Mesodermal cell (in vitro differentiated cells): ENCODE results near the gene MCRIP1.
"Not testable (repeated sequence)": the region's sequence is repeated elsewhere in the genome, so short reads cannot be mapped to it uniquely, and the experiment has no call there.

ENCODE experiments used
- H3K27ac ChIP-seq: 2 replicates; pipeline ENCODE4 v1.7.0; 2013; ENCODE audit warnings: mild to moderate bottlenecking, low read depth, low read length, moderate library complexity; ENCODE audit not compliant: severe bottlenecking
- H3K36me3 ChIP-seq: 2 replicates; pipeline ENCODE4 v1.7.1; 2013; ENCODE audit warnings: mild to moderate bottlenecking, low read length, moderate library complexity; ENCODE audit not compliant: control insufficient read depth, insufficient read depth
- H3K4me1 ChIP-seq: one replicate; pipeline ENCODE4 v1.7.1; 2013; ENCODE audit warnings: mild to moderate bottlenecking, low read length; ENCODE audit not compliant: insufficient read depth, control insufficient read depth, poor library complexity, severe bottlenecking
- H3K4me3 ChIP-seq: 2 replicates; pipeline ENCODE4 v1.7.0; 2013; ENCODE audit warnings: low read length, control low read depth, mild to moderate bottlenecking; ENCODE audit not compliant: insufficient read depth, poor library complexity, severe bottlenecking; ENCODE audit errors: extremely low read depth
- H3K9me3 ChIP-seq: 2 replicates; pipeline ENCODE4 v1.7.1; 2013; ENCODE audit warnings: mild to moderate bottlenecking, low read length, moderate library complexity; ENCODE audit not compliant: control insufficient read depth
- WGBS, 2 experiments: methylation state at CpG; one replicate each; pipeline ENCODE4 v1.1.5; 2013; ENCODE audit warnings: missing lambda C conversion rate in 2 of 2; ENCODE audit not compliant: insufficient coverage in 2 of 2; 5-methylcytosine and 5-hydroxymethylcytosine counted together

The MCRIP1 gene

GRCh38 chr17:81845881-81846742, 13.0 kb upstream of the MCRIP1 start:
- Histone ChIP-seq H3K4me1 (no peaks in the 10 kb centered on the region), H3K27ac (no peak overlapping the region), H3K9me3 (no peaks in the 10 kb centered on the region), H3K36me3 (peaks cover 79% of the 10 kb centered on the region), H3K4me3 (no peak overlapping the region)
- 94 to 95% methylated on average over 32 to 36 of the region's 38 CpGs for WGBS, 2 experiments

- 94 to 96% methylated on average over 13 of the region's 13 CpGs for WGBS, 2 experiments
Measured at GRCh38 chr17:81845361-81845760, 12.3 kb upstream of the MCRIP1 start.

GRCh38 chr17:81844887-81845286, 11.8 kb upstream of the MCRIP1 start:
- H3K4me3 ChIP-seq, result no peak overlapping the region
- no peaks in the 10 kb centered on the region for H3K9me3 ChIP-seq
- no peaks in the 10 kb centered on the region for H3K4me1 ChIP-seq
- 98% methylated on average over 11 to 12 of the region's 13 CpGs for WGBS, 2 experiments
- no peak overlapping the region for H3K27ac ChIP-seq
- peaks cover 66% of the 10 kb centered on the region for H3K36me3 ChIP-seq

More at GRCh38 chr17:81845361-81845760, 12.3 kb upstream of the MCRIP1 start:
- no peak overlapping the region for H3K4me3 ChIP-seq
- peaks cover 71% of the 10 kb centered on the region for H3K36me3 ChIP-seq
- no peaks in the 10 kb centered on the region for H3K4me1 ChIP-seq
- no peak overlapping the region for H3K27ac ChIP-seq
- no peaks in the 10 kb centered on the region for H3K9me3 ChIP-seq

- Histone ChIP-seq H3K9me3 (no peaks in the 10 kb centered on the region), H3K4me1 (no peaks in the 10 kb centered on the region), H3K4me3 (no peak overlapping the region), H3K36me3 (peaks cover 62% of the 10 kb centered on the region), H3K27ac (no peak overlapping the region)
- WGBS, 2 experiments, result 97 to 98% methylated on average over 14 of the region's 14 CpGs
Measured at GRCh38 chr17:81844327-81844851, 11.3 kb upstream of the MCRIP1 start.

GRCh38 chr17:81843713-81844326, 10.7 kb upstream of the MCRIP1 start:
- no peaks in the 10 kb centered on the region for H3K9me3 ChIP-seq
- peaks cover 4% of the 10 kb centered on the region for H3K4me1 ChIP-seq
- no peak overlapping the region for H3K4me3 ChIP-seq
- H3K36me3 ChIP-seq, result peaks cover 61% of the 10 kb centered on the region
- whole genome bisulfite sequencing, 2 experiments, result 93 to 96% methylated on average over 24 to 28 of the region's 30 CpGs
- no peak overlapping the region for H3K27ac ChIP-seq

GRCh38 chr17:81842725-81843504, 9.8 kb upstream of the MCRIP1 start:
- Histone ChIP-seq H3K4me3 (no peak overlapping the region), H3K27ac (no peak overlapping the region), H3K9me3 (no peaks in the 10 kb centered on the region), H3K36me3 (peaks cover 56% of the 10 kb centered on the region), H3K4me1 (peaks cover 4% of the 10 kb centered on the region)
- WGBS, 2 experiments, result 93 to 94% methylated on average over 19 to 21 of the region's 21 CpGs

- Histone ChIP-seq H3K27ac (no peak overlapping the region), H3K4me3 (no peak overlapping the region), H3K4me1 (peaks cover 4% of the 10 kb centered on the region), H3K36me3 (peaks cover 51% of the 10 kb centered on the region), H3K9me3 (no peaks in the 10 kb centered on the region)
- 95 to 96% methylated on average over 9 to 11 of the region's 11 CpGs for WGBS, 2 experiments
Measured at GRCh38 chr17:81842378-81842724, 9.3 kb upstream of the MCRIP1 start.

- H3K36me3 ChIP-seq, result peaks cover 46% of the 10 kb centered on the region
Measured at GRCh38 chr17:81841866-81842265, 8.8 kb upstream of the MCRIP1 start.

GRCh38 chr17:81840826-81841778, 8.0 kb upstream of the MCRIP1 start:
- WGBS, 2 experiments, result 89 to 92% methylated on average over 38 to 39 of the region's 40 CpGs

More at GRCh38 chr17:81841866-81842265, 8.8 kb upstream of the MCRIP1 start:
- peaks cover 4% of the 10 kb centered on the region for H3K4me1 ChIP-seq
- H3K4me3 ChIP-seq, result no peak overlapping the region
- no peak overlapping the region for H3K27ac ChIP-seq
- no peaks in the 10 kb centered on the region for H3K9me3 ChIP-seq
- 93 to 96% methylated on average over 15 of the region's 15 CpGs for WGBS, 2 experiments

GRCh38 chr17:81840059-81840458, 7.0 kb upstream of the MCRIP1 start:
- WGBS, 2 experiments, result 93 to 98% methylated on average over 3 to 5 of the region's 5 CpGs
- peaks cover 28% of the 10 kb centered on the region for H3K36me3 ChIP-seq
- H3K9me3 ChIP-seq, H3K27ac ChIP-seq, H3K4me1 ChIP-seq, H3K4me3 ChIP-seq: not testable (repeated sequence)

More at GRCh38 chr17:81840826-81841778, 8.0 kb upstream of the MCRIP1 start:
- H3K27ac ChIP-seq, result peak overlapping the region; percentile 23
- no peaks in the 10 kb centered on the region for H3K9me3 ChIP-seq
- no peak overlapping the region for H3K4me3 ChIP-seq
- peaks cover 39% of the 10 kb centered on the region for H3K36me3 ChIP-seq
- H3K4me1 ChIP-seq, result peaks cover 4% of the 10 kb centered on the region
